NCI-H1417 treated with DMSO at 0.1 percent for 48 hours (cell line): ENCODE measurements around the gene LUC7L3.
"Not testable (repeated sequence)": the region's sequence is repeated elsewhere in the genome, so short reads cannot be mapped to it uniquely, and the experiment has no call there.

Source experiments
- DNase-seq: peaks from one replicate; lab custom pipeline; 2025; lab: John Stamatoyannopoulos, UW

Gene LUC7L3

GRCh38 chr17:50710025-50710424, 9.4 kb upstream of the LUC7L3 start:
- no peak for DNase-seq

- no peak for DNase-seq
These were observed 8.8 kb upstream of the LUC7L3 start for GRCh38 chr17:50710650-50711049.

GRCh38 chr17:50712641-50713040, 6.8 kb upstream of the LUC7L3 start:
- no peak for DNase-seq

- no peak for DNase-seq
These were observed 3.9 kb upstream of the LUC7L3 start for GRCh38 chr17:50715471-50715870.

- no peak for DNase-seq
These were observed 756 bp downstream of the LUC7L3 start for GRCh38 chr17:50719924-50720794.

- no peak for DNase-seq
These were observed 2.0 kb downstream of the LUC7L3 start for GRCh38 chr17:50721194-50722010.

DNA sequence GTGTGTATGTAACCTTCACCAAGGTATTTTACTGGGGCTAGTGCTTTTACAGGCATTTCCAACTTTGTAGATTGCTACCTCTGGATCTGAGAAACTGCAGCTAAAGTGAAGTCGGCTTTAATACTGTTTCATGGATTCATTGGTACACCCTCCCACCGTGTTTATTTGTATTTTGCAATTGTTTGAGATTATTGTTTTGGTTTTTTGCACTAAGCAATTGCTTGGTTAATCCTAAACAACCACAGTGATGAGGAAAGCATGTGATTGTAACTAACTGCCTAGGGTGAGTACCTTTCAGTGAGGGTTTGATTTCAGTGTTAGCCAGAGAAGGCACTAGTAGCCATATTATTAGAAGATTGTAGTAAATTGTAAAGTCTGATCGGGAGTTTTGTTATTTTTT, 3.3 kb downstream of the LUC7L3 start:
- DNase-seq, result no peak

GRCh38 chr17:50724622-50725021, 5.2 kb downstream of the LUC7L3 start:
- DNase-seq, result not testable (repeated sequence)

GRCh38 chr17:50725769-50726655, 6.6 kb downstream of the LUC7L3 start:
- DNase-seq, result no peak

DNA sequence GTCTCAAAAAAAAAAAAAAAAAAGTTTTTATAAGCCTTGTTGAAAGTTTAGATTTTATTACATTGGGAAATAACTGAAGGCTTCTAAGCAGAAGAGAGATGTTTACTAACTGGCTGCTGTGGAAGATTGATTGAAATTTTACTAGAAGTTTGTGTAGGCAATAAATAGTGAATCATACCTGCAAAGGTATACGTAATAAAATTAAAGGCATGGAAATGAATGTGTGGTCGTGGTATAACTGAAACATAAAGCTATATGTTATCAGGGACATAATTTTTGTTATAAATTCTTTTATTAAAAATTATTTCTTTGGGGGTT, 8.7 kb downstream of the LUC7L3 start:
- no peak for DNase-seq

- no peak for DNase-seq
These were observed 9.7 kb downstream of the LUC7L3 start for GRCh38 chr17:50728881-50729765.

GRCh38 chr17:50731575-50732460, 12.4 kb downstream of the LUC7L3 start:
- no peak for DNase-seq

- DNase-seq, result no peak
These were observed 15.9 kb downstream of the LUC7L3 start for GRCh38 chr17:50735287-50735686.

GRCh38 chr17:50737118-50737698, 17.8 kb downstream of the LUC7L3 start:
- DNase-seq, result no peak

GRCh38 chr17:50739098-50739497, 19.7 kb downstream of the LUC7L3 start:
- no peak for DNase-seq

- DNase-seq, result no peak
These were observed 26.2 kb downstream of the LUC7L3 start for GRCh38 chr17:50745631-50746030.

- DNase-seq, result no peak
These were observed 29.8 kb downstream of the LUC7L3 start for GRCh38 chr17:50749245-50749644.

DNA sequence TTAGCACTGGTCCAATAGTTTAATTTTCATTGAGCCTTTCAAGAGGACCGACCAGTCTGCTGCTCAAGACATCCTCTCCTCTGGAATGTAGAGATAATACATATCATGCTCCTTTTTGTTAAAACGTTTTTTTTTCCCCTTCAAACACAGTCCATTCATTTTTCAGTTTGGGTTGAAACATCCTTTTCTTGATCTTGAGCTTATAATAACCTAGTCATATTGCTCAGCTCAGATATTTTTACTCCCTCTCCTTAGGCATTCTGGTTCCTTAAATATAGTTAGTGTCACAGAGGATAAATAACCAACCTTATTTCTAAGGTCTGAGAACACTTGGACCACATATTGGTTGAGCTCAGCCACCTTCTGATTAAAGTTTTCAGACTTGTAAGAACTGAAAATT, 35.1 kb downstream of the LUC7L3 start:
- DNase-seq, result no peak

DNA sequence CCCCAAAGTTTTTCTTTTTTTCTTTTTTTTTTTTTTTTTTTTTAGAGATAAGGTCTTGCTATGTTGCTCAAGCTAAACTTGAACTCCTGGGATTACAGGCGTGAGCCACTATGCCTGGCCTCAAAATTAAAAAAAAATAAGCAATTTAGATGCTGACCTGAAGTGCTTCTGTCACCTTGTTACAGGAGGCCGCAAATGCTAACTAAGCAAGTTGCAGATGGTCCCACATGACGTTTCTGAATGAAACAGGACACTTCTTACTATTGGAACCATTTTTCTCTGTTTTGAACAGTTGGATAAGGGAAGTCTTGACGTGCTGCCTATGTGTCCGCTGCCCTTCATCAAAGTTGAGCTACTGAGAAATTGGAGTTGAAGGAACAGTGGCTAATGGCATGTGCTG, 39.1 kb downstream of the LUC7L3 start:
- DNase-seq, result no peak

- DNase-seq, result no peak
These were observed 39.7 kb downstream of the LUC7L3 start for GRCh38 chr17:50758989-50759544.
